Caki2 (cell line): ENCODE measurements around the gene PEAK3. TPM values are rescaled to one million over a fixed set of nuclear protein-coding genes. Genes with fewer than 3 reads are reported as not detected.

Experiments
- DNase-seq: peaks from one replicate; pipeline ENCODE4 v3.0.0-alpha.2; 2015; ENCODE audit warnings: low read depth
- in situ Hi-C: cut with HindIII; loops from 2 replicates; pipeline ENCODE4 v1.10.0; 2016; ENCODE audit warnings: low sequenced_read_pairs, low pct_unique_long_range_greater_than_20kb, mixed read lengths
- total RNA-seq: library from RNA; depleted of rRNA; stranded (reverse); fragments of >200 nt; shearing (Covaris generic); gene quantifications from 2 replicates; pipeline ENCODE4 v1.2.3, GENCODE V29; 2014; ENCODE audit warnings: low replicate concordance

Gene PEAK3
- total RNA-seq, 1 experiment from 2014 or later: not detected

- in situ Hi-C loops: no loop called here
- no peak for DNase-seq
Measured at GRCh38 chr19:2255982-2256685, 25.8 kb downstream of the PEAK3 start, which contains the start of gene JSRP1. Gene JSRP1 (minus strand): TSS chr19:2256417. CDS start chr19:2255314, 1,103 bp downstream.

GRCh38 chr19:2255112-2255845 is 26.7 kb downstream of the PEAK3 start:
- in situ Hi-C loops: no loop called here
- DNase-seq: no peak

GRCh38 chr19:2254064-2254872 is 27.7 kb downstream of the PEAK3 start:
- in situ Hi-C loops: no loop called here
- no peak for DNase-seq

- in situ Hi-C loops: no loop called here
Measured at GRCh38 chr19:2253106-2254063, 28.6 kb downstream of the PEAK3 start.

GRCh38 chr19:2252797-2253105 is 29.2 kb downstream of the PEAK3 start:
- in situ Hi-C loops: no loop called here

More at GRCh38 chr19:2253106-2254063, 28.6 kb downstream of the PEAK3 start:
- DNase-seq: no peak

DNA sequence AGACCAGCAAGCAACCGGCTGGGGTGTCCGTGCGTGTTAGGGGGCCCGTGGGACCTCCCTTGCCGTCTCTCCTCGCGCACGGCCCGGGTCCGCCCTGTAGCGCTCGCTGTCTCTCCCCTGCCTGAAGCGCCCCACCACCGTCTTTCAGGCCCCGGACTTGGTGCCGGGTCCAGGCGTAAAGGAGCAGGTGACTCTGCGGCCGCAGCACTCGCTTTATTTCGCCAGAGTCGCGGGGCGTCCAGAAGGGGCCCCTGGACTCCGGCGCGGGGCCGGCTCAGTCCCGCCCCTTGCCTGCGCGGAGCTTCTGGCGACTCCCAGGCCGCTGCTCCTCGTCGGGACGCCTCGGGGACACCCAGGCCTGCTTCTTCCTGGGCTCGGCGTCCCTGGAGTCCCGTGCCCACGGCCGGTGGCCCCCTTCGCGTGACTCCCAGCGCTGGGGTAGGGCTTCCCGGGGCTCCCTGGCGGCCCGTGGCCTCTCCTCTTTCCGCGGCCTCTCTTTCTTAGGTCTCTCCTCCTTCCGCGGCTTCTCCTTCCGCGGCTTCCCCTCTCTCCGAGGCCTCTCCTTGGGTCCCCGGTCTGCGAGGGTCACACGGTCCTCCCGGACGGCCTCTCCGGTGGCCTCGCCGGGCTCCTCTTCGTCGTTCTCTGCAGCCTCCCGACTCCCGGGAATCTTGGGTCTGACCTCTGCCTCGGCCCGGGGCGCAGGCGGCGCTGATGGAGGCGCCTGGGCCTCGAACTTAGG is 29.7 kb downstream of the PEAK3 start:
- DNase-seq: no peak
- in situ Hi-C loops: no loop called here

More at GRCh38 chr19:2252797-2253105, 29.2 kb downstream of the PEAK3 start:
- no peak for DNase-seq

GRCh38 chr19:2251106-2252054 is 30.6 kb downstream of the PEAK3 start:
- in situ Hi-C loops: no loop called here
- no peak for DNase-seq

DNA sequence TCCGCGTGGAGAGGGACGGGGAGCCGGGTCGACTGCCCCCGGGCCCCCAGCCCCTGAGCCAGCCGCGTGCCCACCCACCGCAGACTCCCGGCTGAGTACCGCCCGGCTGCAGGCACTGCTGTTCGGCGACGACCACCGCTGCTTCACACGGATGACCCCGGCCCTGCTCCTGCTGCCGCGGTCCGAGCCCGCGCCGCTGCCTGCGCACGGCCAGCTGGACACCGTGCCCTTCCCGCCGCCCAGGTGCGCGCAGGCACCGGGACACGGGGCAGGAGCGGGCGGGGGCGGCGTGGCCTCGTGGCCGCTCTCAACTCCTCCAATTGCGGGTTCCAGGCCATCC is 31.2 kb downstream of the PEAK3 start:
- no peak for DNase-seq
- in situ Hi-C loops: no loop called here

- in situ Hi-C loops: no loop called here
Measured at GRCh38 chr19:2249880-2250765, 31.9 kb downstream of the PEAK3 start.

DNA sequence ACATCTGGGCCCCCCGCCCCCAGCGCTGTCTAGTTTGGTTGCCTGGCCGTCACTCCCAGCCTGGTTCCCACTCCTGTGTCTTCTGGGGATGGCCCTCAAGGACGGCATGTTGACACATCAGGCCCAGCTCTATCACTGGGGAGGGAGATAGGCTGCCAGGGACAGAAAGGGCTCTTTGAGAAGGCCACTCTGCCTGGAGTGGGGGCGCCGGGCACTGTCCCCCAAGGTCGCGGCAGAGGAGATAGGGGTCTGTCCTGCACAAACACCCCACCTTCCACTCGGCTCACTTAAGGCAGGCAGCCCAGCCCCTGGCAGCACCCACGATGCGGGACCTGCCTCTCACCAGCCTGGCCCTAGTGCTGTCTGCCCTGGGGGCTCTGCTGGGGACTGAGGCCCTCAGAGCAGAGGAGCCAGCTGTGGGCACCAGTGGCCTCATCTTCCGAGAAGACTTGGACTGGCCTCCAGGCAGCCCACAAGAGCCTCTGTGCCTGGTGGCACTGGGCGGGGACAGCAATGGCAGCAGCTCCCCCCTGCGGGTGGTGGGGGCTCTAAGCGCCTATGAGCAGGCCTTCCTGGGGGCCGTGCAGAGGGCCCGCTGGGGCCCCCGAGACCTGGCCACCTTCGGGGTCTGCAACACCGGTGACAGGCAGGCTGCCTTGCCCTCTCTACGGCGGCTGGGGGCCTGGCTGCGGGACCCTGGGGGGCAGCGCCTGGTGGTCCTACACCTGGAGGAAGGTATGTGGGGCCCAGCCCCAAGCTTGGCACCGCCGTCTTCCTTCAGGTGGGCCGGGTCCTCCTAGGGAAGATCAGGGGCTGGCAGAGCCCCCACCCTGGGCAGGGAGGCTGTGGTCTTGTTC is 32.7 kb downstream of the PEAK3 start, which contains the start of gene AMH:
Gene AMH (plus strand): TSS at position 314 of the 857 bp plus-strand sequence. CDS start 10 bp downstream, at position 324.
- no peak for DNase-seq
- in situ Hi-C loops: no loop called here

More at GRCh38 chr19:2249880-2250765, 31.9 kb downstream of the PEAK3 start:
- no peak for DNase-seq

DNA sequence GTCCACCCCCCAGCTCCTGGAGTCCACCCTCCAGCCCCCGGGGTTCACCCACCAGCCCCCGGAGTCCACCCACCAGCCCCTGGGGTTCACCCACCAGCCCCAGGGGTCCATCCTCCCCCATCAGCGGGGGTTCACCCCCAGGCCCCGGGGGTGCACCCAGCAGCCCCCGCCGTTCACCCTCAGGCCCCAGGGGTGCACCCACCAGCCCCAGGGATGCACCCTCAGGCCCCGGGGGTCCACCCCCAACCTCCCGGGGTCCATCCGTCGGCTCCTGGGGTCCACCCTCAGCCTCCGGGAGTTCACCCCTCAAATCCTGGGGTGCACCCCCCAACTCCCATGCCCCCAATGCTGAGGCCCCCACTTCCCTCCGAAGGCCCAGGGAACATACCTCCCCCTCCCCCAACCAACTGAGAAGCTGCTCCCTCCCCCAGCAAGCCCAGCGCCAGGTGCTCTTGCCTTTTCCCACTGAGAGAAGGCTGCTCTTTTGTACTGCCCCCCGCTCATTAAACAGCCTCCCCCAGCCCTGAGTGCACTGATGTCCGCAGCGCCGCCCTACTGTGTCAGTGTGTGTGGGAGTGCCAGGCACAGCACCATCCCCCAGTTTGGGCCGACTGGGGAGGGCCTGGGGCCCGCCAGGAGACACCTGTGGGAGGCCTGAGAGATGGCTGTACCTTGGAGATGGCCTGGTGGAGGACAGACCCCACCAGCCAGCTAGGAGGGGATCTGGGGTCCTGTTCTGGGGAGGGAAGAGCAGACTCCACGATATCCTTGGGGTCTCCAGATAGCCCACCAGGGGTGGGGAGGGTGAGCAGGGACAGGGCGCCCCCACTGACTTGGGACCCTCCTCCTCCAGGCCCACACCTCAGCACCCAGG is 33.6 kb downstream of the PEAK3 start:
- DNase-seq: no peak
- in situ Hi-C loops: no loop called here

- in situ Hi-C loops: no loop called here
- DNase-seq: no peak
Measured at GRCh38 chr19:2247433-2248101, 34.4 kb downstream of the PEAK3 start.

DNA sequence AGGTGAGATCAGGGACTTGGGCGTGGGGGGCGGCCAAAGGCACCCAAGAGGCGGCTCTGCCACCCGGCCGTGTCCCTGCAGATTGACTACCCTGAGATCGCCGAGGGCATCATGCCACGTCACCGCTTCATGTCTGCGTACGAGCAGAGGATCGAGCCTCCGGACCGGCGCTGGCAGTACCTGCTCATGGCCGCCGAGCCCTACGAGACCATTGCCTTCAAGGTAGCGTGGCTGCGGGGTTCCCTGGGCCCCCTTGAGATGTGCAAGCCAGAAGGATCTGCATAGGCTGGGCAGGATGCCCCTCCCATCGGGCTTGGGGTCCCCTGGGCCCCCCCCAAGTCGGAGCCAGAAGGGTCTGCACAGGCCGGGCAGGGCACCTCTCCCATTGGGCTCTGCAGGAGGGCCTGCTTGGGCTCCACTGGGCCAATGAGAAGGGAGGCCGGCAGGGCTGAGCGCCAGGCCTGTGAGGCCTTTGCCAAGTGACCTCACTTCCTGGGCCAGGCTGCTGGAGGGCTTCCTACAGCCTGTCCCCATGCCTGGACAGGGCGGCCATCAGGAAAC is 35.1 kb downstream of the PEAK3 start:
- in situ Hi-C loops: no loop called here
- DNase-seq: no peak
